ENCODE measurements around the gene UNC5CL.

UNC5CL gene

GRCh38 chr6:41040101-41040939 lies 1.3 kb upstream of the UNC5CL start:
- DNase-seq (ENCODE audit: low read depth, low spot score), result no peak
- POLR2A ChIA-PET, result no interaction called here
- TF ChIP-seq CTCF (IDR thresholded peaks at IDR 0.05; ENCODE audit: insufficient read depth, low read length, missing control alignments), result no peak
- CTCF ChIA-PET, result interaction anchor here (0.6 to 9.1 kb wide), 14 partner anchors 11 to 731 kb away, joined by 3 to 99 read pairs (median 5); partner anchors contain the start of gene APOBEC2
- no peak overlapping the region for H3K4me3 ChIP-seq (ENCODE audit: low read depth, low read length)

DNA sequence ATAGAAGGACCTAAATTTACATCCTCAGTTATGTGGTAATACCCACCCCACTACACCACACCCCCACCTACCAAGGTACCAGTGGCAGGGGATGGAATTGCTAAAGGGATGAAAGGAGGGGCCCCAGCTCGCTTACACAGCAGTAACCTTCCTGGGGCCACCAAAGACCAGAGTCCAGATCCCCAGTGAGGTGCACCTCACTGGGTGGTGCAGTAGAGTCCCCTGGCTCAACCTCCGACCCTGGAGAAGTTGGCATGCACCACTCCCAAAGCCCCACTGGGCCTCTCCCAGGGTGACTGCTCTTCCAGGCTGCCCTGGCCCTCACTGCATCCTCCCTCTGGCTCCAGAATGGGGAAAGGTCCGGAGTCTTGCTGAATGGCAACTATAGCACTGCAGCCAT lies 816 bp downstream of the UNC5CL start:
- DNase-seq (ENCODE audit: low read depth, low spot score), result no peak
- TF ChIP-seq CTCF (IDR thresholded peaks at IDR 0.05; ENCODE audit: insufficient read depth, low read length, missing control alignments), result no peak
- no peak overlapping the region for H3K4me3 ChIP-seq (ENCODE audit: low read depth, low read length)
- ChIA-PET CTCF (interaction anchor here (0.8 to 9.1 kb wide), 11 partner anchors 8 to 151 kb away, joined by 3 to 99 read pairs (median 6); partner anchors contain the start of gene APOBEC2), POLR2A (no interaction called here)

- DNase-seq (ENCODE audit: low read depth, low spot score), result no peak
- ChIA-PET CTCF (interaction anchor here (0.8 to 9.1 kb wide), 12 partner anchors 9 to 151 kb away, joined by 3 to 90 read pairs (median 5); partner anchors contain the start of gene APOBEC2), POLR2A (no interaction called here)
- no peak overlapping the region for H3K4me3 ChIP-seq (ENCODE audit: low read depth, low read length)
- TF ChIP-seq CTCF (IDR thresholded peaks at IDR 0.05; ENCODE audit: insufficient read depth, low read length, missing control alignments), result no peak
Measured at GRCh38 chr6:41037107-41037900, 1.7 kb downstream of the UNC5CL start.

DNA sequence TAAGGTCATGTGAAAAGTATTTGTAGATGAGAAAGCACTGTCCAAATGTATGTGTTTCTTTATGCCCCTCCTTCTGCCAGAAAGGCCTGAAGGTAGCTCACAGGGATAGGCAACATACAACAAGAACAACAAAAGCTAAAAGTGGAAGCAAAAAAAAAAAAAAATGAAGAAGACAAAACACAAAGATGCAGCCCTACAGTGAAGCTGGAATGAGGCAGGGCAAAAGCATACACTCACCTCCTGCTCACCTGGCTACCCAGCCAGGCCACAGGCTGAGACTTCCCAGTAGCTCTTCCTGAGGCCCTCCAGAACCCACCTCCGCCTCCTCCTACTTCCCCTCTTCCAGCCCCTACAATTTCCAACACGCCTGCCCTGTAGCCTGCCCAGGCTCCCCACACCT lies 2.4 kb downstream of the UNC5CL start:
- ChIA-PET POLR2A (no interaction called here), CTCF (interaction anchor here (0.7 to 9.1 kb wide), 9 partner anchors 9 to 143 kb away, joined by 3 to 90 read pairs (median 5); partner anchors contain the start of gene APOBEC2)
- no peak overlapping the region for H3K4me3 ChIP-seq (ENCODE audit: low read depth, low read length)
- no peak for DNase-seq (ENCODE audit: low read depth, low spot score)
- TF ChIP-seq CTCF (IDR thresholded peaks at IDR 0.05; ENCODE audit: insufficient read depth, low read length, missing control alignments), result no peak

GRCh38 chr6:41036186-41036585 lies 2.8 kb downstream of the UNC5CL start:
- ChIA-PET CTCF (interaction anchor here (0.7 to 9.1 kb wide), 9 partner anchors 9 to 142 kb away, joined by 3 to 90 read pairs (median 5); partner anchors contain the start of gene APOBEC2), POLR2A (no interaction called here)
- no peak for TF ChIP-seq CTCF (IDR thresholded peaks at IDR 0.05; ENCODE audit: insufficient read depth, low read length, missing control alignments)
- no peak for DNase-seq (ENCODE audit: low read depth, low spot score)
- H3K4me3 ChIP-seq (ENCODE audit: low read depth, low read length), result no peak overlapping the region

DNA sequence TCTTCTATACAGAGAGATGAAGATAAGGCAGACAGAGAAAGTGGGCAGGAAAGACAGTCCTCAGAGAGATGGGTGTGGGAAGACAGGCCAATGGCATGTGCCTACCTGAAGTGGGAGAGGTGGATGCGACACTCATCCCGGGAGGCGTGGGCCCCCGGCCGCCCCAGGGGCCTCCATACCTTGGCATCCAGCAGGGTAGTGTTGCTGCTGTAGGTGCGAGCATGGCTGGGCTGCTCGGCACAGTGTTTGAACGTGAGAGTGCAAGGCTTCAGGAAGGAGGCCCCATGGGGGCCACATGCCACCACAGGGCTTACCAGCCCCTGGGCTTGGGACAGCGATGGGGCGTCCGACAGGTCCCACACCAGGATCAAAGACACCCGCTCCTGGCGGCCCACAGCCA lies 5.2 kb downstream of the UNC5CL start:
- CTCF ChIA-PET, result interaction anchor here (1.2 to 9.1 kb wide), 3 partner anchors 19 to 140 kb away, joined by 3 to 90 read pairs (median 5); partner anchors contain the start of gene APOBEC2
- TF ChIP-seq CTCF (IDR thresholded peaks at IDR 0.05; ENCODE audit: insufficient read depth, low read length, missing control alignments), result no peak
- POLR2A ChIA-PET, result no interaction called here
- no peak for DNase-seq (ENCODE audit: low read depth, low spot score)
- no peak overlapping the region for H3K4me3 ChIP-seq (ENCODE audit: low read depth, low read length)
